ENCODE results near the gene MAPKAPK2. TPM values are rescaled to one million over a fixed set of nuclear protein-coding genes. Genes with fewer than 3 reads are reported as not detected.

The MAPKAPK2 gene
- total RNA-seq, 2 donors from 2014 or later = 104 to 115 TPM

DNA sequence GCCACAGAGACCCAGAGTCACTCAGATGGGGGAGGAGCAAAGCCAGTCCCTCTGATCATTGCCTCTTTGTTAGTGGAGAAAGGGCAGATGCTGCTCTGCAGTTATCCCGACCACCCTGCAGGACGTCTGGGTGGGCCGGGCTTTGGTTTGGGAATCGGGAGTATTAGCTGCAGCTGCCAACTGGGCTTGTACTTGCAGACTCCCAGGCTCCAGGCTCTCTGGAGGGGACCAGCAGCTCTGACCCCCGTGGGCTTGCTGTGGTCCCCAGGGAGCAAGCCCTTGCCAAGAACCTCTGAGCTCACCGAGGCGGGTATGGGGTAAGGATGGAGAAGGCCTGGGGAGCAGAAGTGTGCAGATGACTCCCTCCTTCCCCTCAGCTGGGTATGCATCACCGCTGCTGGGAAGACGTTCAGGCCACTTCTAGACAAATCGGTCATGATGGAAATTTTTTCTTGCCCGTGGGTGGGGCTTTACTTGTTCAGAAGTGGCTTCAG lies 21.6 kb downstream of the MAPKAPK2 start:
- H3K27ac Mint-ChIP-seq = peak overlapping the region; percentile 49 to 68
- DNase-seq (ENCODE audit: low spot score) (peak; percentile 16), ATAC-seq (no peak)

DNA sequence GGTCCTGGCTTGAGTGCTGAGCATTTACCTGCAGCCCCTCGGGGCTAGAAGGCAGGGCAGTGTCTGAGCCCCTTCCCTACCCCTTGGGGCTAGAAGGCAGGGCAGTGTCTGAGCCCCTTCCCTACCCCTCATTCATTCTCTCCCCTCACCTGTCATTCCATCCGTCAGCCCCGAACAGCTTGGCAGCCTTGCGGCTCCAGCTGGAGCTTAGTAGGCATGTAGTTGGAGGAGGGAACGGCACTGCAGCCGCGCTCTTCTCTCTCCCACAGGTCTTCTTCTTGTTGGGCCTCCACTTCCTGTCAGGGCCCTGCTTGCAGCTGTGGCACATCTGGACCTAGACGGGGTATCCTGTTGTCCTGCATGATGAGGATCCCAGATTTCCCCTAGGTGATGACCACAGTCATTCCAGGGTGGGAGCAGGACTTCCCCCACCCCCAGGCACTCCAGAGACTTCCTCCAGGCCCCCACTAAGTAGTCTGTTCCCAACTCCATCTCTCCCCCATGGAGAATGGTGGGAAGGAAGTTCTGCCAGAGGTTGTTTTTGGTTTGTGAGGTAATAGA lies 22.2 kb downstream of the MAPKAPK2 start:
- peak overlapping the region; percentile 42 for H3K4me3 Mint-ChIP-seq
- H3K27me3 Mint-ChIP-seq = no peaks in the 10 kb centered on the region
- no peak for ATAC-seq
- DNase-seq (ENCODE audit: low spot score) = peak; percentile 23
- no peaks in the 10 kb centered on the region for H3K36me3 Mint-ChIP-seq
- peak overlapping the region; percentile 49 to 68 for H3K27ac Mint-ChIP-seq
- H3K9me3 Mint-ChIP-seq = no peaks in the 10 kb centered on the region
- H3K4me1 Mint-ChIP-seq (ENCODE audit: low read depth in 2 of 2) = peaks cover 80% of the 10 kb centered on the region in 2 donors

More for the DNA sequence above, 21.6 kb downstream of the MAPKAPK2 start:
- Mint-ChIP-seq H3K27me3 (no peaks in the 10 kb centered on the region), H3K4me1 (ENCODE audit: low read depth in 2 of 2) (peaks cover 78% of the 10 kb centered on the region in 2 donors), H3K9me3 (no peaks in the 10 kb centered on the region), H3K36me3 (no peaks in the 10 kb centered on the region), H3K4me3 (peak overlapping the region; percentile 42)

DNA sequence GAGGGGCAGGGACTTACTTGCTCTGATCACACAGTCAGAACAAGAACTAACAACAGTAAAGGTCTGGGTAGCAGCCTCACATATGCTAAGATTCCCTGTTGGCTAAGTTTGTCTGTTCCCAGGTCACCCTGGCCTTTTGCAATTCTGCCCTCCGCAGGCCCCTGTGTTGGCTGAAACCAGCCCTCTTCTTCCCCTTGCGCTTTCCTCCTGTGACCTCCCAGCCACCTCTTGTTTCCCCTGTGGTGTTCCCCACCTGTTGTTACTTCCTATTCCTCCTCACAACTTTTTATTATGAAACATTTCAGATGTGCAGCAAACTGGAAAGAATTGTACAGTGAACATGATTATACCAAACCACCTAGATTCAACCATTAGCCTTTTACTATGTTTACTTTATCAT lies 23.4 kb downstream of the MAPKAPK2 start:
- H3K36me3 Mint-ChIP-seq = no peaks in the 10 kb centered on the region
- H3K4me3 Mint-ChIP-seq = peak overlapping the region; percentile 42
- H3K27me3 Mint-ChIP-seq = no peaks in the 10 kb centered on the region
- ATAC-seq = peak in 1 of 2 donors; percentile 3
- H3K27ac Mint-ChIP-seq = peak overlapping the region; percentile 10 to 68
- DNase-seq (ENCODE audit: low spot score) = peak; percentile 49
- H3K4me1 Mint-ChIP-seq (ENCODE audit: low read depth in 2 of 2) = peaks cover 77 to 81% of the 10 kb centered on the region in 2 donors
- H3K9me3 Mint-ChIP-seq = no peaks in the 10 kb centered on the region

DNA sequence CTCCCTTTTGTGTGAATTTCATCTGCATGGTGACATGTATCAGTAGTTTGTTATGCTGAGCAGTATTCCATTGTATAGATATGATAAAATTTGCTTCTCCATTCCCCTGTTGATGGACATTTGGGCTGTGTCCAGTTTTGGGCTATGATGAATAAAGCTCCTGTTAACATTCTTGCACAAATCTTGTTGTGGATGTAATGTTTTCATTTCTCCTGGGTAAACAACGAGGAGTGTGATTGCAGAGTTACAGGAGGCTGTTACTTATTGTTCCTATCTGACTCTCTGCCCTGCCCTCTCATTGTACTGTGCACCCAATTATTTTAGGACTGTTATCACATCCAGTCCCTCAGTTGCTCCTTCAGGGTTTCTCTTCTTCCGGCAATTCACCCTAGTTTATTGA lies 24.2 kb downstream of the MAPKAPK2 start:
- no peaks in the 10 kb centered on the region for H3K27me3 Mint-ChIP-seq
- H3K27ac Mint-ChIP-seq = peak overlapping the region in 1 of 2 donors; percentile 68
- H3K4me3 Mint-ChIP-seq = peak overlapping the region; percentile 9
- no peaks in the 10 kb centered on the region for H3K9me3 Mint-ChIP-seq
- no peaks in the 10 kb centered on the region for H3K36me3 Mint-ChIP-seq
- H3K4me1 Mint-ChIP-seq (ENCODE audit: low read depth in 2 of 2) = peaks cover 77 to 81% of the 10 kb centered on the region in 2 donors
- DNase-seq (ENCODE audit: low spot score) (no peak), ATAC-seq (no peak)

DNA sequence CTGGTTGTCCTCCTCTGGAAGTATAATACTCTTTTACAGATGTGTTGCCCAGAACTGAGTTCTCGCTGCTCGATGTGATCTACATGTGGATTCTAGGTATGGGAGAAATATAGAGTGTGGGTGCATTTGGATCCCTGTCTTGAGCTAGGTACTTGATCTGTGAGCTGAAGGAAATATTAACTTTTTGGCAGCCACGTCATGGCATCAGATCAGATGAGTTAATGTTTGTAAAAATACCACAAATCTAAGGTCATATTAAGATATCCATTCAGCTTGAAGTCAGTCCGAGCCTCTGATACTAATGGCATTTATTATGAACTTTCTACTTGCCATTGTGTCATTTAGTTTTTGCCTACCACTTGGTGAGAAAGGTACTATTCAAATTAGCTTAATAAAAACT lies 24.6 kb downstream of the MAPKAPK2 start:
- Mint-ChIP-seq H3K36me3 (no peaks in the 10 kb centered on the region), H3K27me3 (no peaks in the 10 kb centered on the region), H3K9me3 (no peaks in the 10 kb centered on the region), H3K4me1 (ENCODE audit: low read depth in 2 of 2) (peaks cover 73 to 78% of the 10 kb centered on the region in 2 donors), H3K27ac (peak overlapping the region; percentile 53 to 68), H3K4me3 (peak overlapping the region; percentile 9)
- DNase-seq (ENCODE audit: low spot score) = no peak
- ATAC-seq = no peak

DNA sequence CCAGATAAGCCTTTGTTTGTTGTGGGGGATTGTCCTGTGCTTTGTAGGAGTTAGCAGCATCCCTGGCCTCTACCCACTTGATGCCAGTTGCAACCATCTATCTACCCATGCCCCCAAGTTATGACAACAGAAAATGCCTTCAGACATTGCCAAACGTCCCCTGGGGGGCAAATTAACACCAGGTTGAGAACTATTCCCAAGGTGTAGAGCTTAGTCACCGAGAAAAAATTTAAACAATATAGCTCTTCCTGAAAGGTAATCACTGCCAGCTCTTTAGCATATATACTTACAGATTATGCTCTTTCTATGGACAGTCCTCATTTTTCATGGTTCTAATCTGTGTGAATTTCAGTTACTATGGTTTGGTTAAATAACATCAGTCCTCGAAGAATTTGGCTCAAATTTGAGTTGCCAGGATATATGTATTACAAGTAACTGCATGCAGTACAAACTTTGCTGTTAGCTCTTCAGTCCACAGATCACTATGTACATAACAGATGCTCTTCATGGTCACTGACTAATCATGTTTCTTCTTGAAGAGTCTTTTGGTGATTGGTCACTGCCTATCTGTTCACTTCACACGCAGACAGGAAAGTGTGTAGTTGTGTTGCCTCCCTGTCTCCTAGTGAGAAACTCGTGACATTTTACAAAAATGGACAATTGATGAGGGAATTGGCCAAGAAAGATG lies 25.2 kb downstream of the MAPKAPK2 start:
- H3K36me3 Mint-ChIP-seq = no peaks in the 10 kb centered on the region
- peaks cover 72 to 78% of the 10 kb centered on the region in 2 donors for H3K4me1 Mint-ChIP-seq (ENCODE audit: low read depth in 2 of 2)
- ATAC-seq (peak in 1 of 2 donors; percentile 36), DNase-seq (ENCODE audit: low spot score) (no peak)
- H3K4me3 Mint-ChIP-seq = peak overlapping the region; percentile 52
- peak overlapping the region; percentile 53 to 68 for H3K27ac Mint-ChIP-seq
- H3K9me3 Mint-ChIP-seq = no peaks in the 10 kb centered on the region
- H3K27me3 Mint-ChIP-seq = no peaks in the 10 kb centered on the region

DNA sequence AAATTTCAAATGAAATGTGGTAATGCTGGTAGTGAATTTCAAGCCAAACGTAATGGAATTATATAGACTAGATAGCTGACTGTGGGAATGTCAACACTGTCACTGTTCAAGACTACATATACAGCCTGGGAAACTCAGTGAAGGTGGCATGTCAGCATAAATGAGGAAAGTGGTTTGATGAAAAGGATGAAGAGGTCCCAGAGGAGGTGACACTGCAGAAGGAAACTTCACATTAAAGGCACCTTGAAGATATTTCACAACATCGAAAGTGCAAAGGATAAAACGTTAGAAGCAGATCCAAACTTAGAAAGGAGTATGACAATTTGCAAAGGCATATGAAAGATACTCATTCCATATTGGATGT lies 25.7 kb downstream of the MAPKAPK2 start:
- H3K4me1 Mint-ChIP-seq (ENCODE audit: low read depth in 2 of 2) = peaks cover 72 to 78% of the 10 kb centered on the region in 2 donors
- H3K27ac Mint-ChIP-seq = peak overlapping the region; percentile 34 to 53
- ATAC-seq (no peak), DNase-seq (ENCODE audit: low spot score) (peak; percentile 44)
- no peaks in the 10 kb centered on the region for H3K9me3 Mint-ChIP-seq
- peak overlapping the region; percentile 52 for H3K4me3 Mint-ChIP-seq
- no peaks in the 10 kb centered on the region for H3K27me3 Mint-ChIP-seq
- no peaks in the 10 kb centered on the region for H3K36me3 Mint-ChIP-seq

DNA sequence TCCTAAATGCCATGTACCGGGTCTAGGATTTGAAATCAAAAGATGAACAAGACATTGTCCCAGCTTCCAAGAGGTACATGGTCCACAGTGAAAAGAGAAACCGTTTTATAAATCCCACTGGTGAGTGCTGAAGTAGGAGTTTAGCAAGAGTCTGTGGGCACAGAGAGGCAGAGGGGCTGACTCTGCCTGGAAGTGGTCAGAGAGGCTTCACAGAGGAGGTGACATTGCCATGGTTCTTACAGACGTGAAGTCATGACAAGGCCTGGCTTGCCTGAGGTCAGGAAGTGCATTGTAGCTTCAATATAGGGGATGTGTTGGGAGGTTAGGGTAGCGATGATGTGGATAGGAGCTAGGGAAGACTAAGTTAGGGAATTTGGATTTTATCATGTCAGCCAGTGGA lies 28.4 kb downstream of the MAPKAPK2 start:
- peak; percentile 85 for DNase-seq (ENCODE audit: low spot score)
- no peaks in the 10 kb centered on the region for H3K27me3 Mint-ChIP-seq
- peak; percentile 94 to 96 for ATAC-seq
- peak overlapping the region; percentile 88 to 91 for H3K27ac Mint-ChIP-seq
- H3K4me3 Mint-ChIP-seq = peak overlapping the region; percentile 88
- H3K9me3 Mint-ChIP-seq = no peaks in the 10 kb centered on the region
- H3K36me3 Mint-ChIP-seq = no peaks in the 10 kb centered on the region
- H3K4me1 Mint-ChIP-seq (ENCODE audit: low read depth in 2 of 2) = peaks cover 78 to 90% of the 10 kb centered on the region in 2 donors

DNA sequence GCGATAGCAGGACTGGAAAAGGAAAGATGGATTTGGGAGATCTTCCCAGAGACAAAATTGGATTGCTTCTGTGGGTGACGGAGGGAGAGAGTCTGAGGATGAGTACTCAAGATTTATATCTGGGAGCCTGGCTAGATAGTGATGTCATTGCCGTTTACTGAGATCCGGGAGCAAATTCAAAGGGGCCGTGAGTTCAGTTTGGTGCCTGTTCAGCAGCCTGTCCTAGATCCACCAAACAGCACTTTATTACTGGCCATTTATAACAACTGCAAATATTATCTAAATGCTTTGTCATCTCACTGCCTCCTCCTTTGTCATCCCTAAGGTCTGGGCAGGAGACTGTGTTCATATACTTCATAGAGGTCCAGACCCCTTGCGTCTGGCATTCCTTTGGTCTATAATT lies 29.2 kb downstream of the MAPKAPK2 start:
- DNase-seq (ENCODE audit: low spot score) (no peak), ATAC-seq (no peak)
- H3K4me1 Mint-ChIP-seq (ENCODE audit: low read depth in 2 of 2) = peaks cover 75 to 87% of the 10 kb centered on the region in 2 donors
- no peaks in the 10 kb centered on the region for H3K36me3 Mint-ChIP-seq
- H3K27ac Mint-ChIP-seq = peak overlapping the region; percentile 88 to 91
- H3K9me3 Mint-ChIP-seq = no peaks in the 10 kb centered on the region
- H3K4me3 Mint-ChIP-seq = peak overlapping the region; percentile 88
- no peaks in the 10 kb centered on the region for H3K27me3 Mint-ChIP-seq

DNA sequence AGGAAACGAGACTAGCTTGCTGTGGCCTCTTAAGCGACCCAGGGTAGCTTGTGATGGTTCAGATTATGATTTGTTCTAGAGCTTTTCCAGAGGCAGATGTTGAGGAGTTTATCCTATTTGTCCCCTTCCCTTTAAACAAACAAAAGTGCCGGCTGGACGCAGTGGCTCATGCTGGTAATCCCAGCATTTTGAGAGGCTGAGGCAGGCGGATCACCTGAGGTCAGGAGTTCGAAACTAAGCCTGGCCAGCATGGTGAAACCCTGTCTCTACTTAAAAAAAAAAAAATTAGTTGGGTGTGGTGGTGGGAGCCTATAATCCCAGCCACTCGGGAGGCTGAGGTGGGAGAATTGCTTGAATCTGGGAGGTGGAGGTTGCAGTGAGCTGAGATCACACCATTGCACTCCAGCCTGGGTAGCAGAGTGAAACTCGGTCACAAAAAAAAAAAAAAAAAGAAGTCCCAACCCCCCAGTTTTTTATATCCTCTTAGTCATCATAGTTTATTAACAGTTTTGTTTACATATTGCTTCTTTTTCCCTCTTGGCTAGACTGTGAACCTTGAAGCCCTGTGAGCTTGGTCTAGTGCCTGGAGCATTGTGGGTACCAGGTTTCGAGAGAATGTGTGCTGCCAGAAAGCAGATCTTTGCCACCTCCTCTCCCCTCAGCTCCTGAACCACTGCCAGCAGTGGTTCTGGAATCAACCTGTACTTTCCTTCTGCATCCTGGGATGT lies 29.8 kb downstream of the MAPKAPK2 start:
- Mint-ChIP-seq H3K27ac (peak overlapping the region; percentile 88 to 91), H3K4me3 (peak overlapping the region; percentile 88), H3K9me3 (no peaks in the 10 kb centered on the region), H3K36me3 (no peaks in the 10 kb centered on the region), H3K4me1 (ENCODE audit: low read depth in 2 of 2) (peaks cover 75 to 86% of the 10 kb centered on the region in 2 donors), H3K27me3 (no peaks in the 10 kb centered on the region)
- ATAC-seq (peak; percentile 21 to 36), DNase-seq (ENCODE audit: low spot score) (peak; percentile 28)

DNA sequence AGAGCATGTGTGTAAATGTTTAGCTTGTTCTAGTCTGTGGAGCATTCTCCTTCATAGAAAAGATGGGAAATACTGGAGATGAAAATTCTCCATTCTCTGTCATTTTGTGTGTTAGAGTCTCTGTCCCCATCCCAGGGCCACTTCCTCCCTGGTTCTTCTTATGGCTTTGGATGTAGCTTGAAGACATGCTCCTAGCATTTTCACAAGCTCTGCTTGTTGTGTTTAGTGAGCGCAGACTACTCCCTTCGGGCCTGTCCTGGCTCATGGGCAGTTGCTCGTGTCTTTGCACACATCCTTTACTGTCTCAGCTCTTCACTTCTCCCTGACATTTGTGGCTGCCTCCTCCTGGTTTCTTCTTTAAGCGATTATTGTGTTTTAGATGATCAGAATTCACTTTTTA lies 30.4 kb downstream of the MAPKAPK2 start:
- Mint-ChIP-seq H3K4me1 (ENCODE audit: low read depth in 2 of 2) (peaks cover 76 to 84% of the 10 kb centered on the region in 2 donors), H3K9me3 (no peaks in the 10 kb centered on the region), H3K27me3 (no peaks in the 10 kb centered on the region), H3K27ac (peak overlapping the region; percentile 88 to 91), H3K4me3 (peak overlapping the region; percentile 88), H3K36me3 (no peaks in the 10 kb centered on the region)
- ATAC-seq = no peak
- DNase-seq (ENCODE audit: low spot score) = peak; percentile 3

DNA sequence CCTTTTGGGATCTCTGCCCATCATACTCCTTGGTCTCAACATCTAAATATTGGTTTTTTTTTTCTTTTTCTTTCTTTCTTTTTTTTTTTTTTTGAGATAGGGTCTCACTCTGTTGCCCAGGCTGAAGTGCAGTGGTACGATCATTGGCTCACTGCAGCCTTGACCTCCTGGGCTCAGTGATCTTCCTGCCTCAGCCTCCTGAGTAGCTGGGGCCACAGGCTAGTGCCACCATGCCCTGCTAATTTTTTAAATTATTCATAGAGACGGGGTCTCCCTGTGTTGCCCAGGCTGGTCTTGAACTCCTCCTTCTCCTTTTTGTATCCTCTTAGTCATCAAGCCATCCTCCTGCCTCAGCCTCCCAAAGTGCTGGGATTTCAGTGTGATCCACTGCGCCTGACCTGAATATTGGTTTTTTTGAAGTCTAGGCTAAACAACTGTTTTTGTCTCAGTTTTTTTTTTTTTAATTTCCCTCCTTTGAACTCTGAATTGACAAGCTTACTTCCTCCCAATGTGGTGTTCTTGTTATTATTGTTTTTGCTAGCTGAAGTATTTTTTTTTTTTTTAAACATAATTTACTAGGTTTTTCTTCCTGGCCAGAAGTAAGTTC lies 30.9 kb downstream of the MAPKAPK2 start:
- Mint-ChIP-seq H3K4me1 (ENCODE audit: low read depth in 2 of 2) (peaks cover 71 to 78% of the 10 kb centered on the region in 2 donors), H3K27ac (peak overlapping the region; percentile 88 to 91), H3K36me3 (no peaks in the 10 kb centered on the region), H3K9me3 (no peaks in the 10 kb centered on the region), H3K4me3 (peak overlapping the region; percentile 88), H3K27me3 (no peaks in the 10 kb centered on the region)
- DNase-seq (ENCODE audit: low spot score) (peak; percentile 32), ATAC-seq (no peak)

DNA sequence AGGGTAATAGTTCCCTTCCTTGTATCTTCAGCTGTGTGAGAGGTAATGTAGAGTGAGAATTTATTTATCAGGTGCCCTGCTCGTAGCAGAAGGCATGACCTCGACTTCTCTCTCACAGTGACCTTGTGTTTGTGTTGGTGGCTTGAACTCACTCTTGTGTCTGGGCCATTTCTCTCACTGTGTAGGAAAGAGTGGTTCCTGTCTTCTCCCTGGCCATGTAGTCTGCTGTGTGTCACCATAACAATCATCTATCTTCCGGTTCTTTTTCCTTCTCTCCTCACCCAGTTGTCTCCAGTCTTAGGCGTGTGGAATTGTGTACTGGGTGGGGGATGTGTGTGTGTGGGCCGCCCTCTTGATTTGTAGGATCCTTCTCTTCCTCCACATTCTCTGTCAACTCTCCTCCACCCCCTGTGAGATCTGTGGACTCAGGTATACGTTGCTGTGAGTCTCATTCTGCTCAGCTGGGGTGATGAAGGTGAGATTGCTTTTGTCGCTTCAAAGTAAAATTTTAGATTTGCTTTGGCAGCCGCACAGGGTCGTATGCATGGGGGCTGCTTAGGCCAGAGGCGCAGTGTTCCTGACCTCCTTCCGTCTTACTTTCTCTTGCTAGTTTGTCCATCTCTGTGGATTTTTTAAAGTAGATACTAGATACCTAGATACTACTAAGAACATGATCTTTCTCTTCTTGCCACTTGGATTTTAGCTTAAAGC lies 31.6 kb downstream of the MAPKAPK2 start:
- H3K4me3 Mint-ChIP-seq = peak overlapping the region; percentile 88
- DNase-seq (ENCODE audit: low spot score) = no peak
- H3K4me1 Mint-ChIP-seq (ENCODE audit: low read depth in 2 of 2) = peaks cover 78 to 83% of the 10 kb centered on the region in 2 donors
- no peaks in the 10 kb centered on the region for H3K36me3 Mint-ChIP-seq
- ATAC-seq = peak in 1 of 2 donors; percentile 34
- H3K27me3 Mint-ChIP-seq = no peaks in the 10 kb centered on the region
- peak overlapping the region; percentile 88 to 91 for H3K27ac Mint-ChIP-seq
- no peaks in the 10 kb centered on the region for H3K9me3 Mint-ChIP-seq

Data from natural killer cell treated with Interleukin-12 subunit alpha and Interleukin-12 subunit beta and Interleukin-15 and Interleukin-18, amount 100 ng/mL, for 72 hours (primary cell).